Activated CD4-positive, alpha-beta T cell treated with anti-CD3 and anti-CD28 coated beads, Interleukin-2, amount 50 U/mL, for 4 hours (primary cell): ENCODE results near the gene ENKUR.

ENCODE experiments used
- DNase-seq, 2 experiments: peaks; one replicate each; pipeline ENCODE4 v3.0.0-alpha.2; 2020

Gene ENKUR, protein sequence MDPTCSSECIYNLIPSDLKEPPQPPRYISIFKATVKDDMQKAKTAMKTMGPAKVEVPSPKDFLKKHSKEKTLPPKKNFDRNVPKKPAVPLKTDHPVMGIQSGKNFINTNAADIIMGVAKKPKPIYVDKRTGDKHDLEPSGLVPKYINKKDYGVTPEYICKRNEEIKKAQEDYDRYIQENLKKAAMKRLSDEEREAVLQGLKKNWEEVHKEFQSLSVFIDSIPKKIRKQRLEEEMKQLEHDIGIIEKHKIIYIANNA

DNA sequence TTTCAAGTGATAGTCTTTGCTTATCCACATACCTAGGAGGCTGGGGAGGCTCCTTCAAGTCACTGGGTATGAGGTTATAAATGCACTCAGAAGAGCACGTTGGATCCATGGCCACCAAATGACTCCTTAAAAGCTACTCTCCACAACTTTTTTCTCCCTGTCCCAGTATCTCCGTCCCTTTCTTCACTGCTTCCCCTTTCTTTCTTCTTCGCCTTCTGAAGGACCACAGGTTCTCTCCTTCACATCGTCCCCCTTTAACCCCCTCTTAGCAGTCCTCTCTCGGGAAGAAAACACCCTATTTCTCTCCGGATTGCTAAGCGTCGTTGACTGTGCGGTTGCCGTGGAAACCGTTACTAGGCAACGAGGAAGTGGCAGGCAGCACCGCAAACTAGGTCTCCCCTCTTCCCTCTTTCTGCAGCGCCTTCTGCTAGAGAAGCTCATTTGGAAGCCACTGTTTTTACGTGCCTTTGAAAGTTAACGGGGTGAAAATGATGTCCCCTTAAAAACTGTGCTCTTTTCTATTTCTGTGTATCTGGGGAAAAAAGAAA is at the start of gene ENKUR:
ENKUR (minus strand) TSS at position 331 of the 548 bp plus-strand sequence; CDS start at position 109, 222 bp downstream.
- peak; percentile 91 to 93 for DNase-seq

DNA sequence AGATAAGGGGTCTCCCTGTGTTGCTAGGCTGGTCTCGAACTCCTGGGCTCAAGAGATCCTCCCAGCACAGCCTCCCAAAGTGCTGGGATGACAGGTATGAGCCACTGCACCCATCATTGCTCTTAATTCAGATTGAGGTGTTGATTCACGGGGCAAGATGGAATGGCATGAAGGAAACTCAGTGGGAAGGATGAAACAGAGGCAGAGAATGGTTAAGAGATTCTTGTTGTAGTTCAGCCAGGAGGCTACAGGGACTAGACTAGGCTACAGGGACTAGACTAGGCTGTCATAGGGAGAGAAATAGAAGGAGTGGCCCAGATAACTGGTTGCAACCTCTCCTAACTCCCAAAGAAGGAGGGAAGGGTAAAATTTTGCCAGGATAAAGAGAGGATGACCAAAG is 48.4 kb upstream of the ENKUR start:
- DNase-seq: no peak

DNA sequence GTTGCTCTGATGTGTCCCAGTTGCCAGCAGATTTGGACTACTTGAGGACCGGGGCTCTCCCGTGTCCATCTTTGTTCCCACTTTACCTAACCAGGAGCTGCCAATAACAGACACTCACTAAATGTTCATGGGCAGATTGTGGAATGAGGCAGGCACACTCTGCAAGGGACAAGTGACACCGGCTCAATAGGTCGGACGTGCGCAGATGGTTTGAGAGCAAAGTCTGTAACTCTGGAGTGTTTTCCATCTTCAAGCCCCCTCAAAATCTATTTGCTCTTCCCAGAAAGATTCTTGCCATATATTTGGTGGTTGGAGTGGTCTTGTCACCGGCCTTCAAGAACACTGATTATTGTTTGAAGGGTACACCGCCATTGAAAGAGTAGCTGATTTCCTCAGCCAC is 47.7 kb upstream of the ENKUR start:
- no peak for DNase-seq

DNA sequence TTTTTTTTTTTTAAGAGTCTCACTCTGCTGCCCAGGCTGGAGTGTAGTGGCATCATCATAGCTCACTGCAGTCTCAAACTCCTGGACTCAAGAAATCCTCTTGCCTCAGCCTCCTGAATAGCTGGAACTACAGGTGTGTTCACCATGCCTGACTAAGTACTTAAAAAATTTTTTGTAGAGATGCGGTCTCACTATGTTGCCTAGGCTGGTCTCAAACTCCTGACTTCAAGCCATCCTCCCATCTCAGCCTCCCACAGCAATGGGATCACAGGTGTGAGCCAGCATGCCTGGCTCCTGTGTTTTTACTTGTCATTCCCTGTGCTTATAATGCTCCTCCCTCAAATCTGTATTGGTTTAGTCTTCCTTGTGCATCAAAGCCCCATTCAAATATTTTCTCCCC is 47.2 kb upstream of the ENKUR start:
- no peak for DNase-seq

DNA sequence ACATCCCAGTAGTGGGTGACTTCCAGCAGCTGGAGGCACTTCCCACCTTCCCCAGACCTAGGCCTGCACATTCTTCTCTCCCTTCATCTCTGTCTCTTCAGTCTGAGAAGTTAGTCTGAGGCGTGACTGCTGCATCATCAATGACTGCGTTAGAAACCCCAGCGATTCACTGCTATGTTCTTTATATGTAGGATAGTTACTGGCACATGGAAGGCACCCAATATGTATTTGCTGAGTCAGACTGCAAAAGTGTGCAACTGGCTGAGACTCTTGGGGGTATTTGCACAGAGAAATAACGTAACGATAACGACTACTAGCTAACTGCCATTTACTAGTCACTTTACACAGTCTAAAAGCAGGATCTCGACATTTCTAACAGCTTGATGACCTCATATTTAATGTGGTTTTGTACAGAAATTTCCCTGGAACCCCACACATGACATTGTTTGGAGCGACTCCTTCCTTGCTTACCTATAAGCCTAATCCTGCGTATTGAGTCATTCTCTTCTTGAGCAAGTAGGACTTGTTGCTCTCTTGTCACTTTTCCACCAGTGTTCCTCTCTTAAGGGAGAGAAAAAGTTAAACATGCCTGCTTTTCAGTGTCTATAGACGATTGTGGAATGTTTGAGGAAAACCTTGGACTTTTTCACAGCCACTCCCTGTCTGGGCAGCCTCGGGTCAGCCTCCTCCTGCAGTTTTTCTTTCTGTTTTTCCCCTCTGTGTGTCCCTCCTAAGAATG is 45.9 kb upstream of the ENKUR start:
- DNase-seq: no peak

DNA sequence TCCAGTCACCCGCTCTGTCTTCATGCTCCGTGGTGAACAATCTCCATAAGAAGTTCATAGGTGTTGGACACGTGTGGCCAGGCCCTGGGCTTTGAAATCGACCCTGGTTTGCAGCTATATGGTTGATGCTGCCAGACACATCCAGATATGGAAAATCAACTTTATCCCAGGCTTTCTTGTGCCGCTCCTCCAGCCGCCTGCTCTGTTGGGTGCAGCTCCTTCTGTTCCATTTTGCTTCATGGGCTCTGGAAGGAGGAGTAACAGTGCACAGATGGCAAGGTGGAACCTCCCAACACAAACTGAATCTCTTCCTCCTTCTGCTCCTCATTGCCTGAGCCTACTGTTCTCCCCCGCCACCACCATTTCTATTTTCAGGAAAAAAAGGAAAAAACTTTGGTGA is 45.2 kb upstream of the ENKUR start:
- no peak for DNase-seq

DNA sequence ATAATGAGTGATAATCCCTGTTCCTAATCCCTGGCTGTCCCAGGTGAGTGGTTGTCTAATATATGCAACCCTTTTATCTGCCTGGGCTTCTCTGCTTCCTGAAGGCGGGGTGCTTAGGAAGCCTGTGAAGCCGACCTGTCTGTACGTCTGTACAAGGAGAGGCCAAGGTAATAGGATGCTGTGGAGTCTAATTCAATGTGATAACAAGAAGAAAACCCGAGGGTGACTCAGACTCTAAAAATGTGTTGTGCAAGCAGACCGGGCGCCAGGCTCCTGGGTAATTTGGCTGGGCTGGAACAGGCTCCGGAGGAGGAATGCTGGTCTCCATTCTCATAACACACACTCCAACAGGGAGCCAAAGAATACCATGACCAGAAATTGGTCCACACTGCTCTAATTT is 44.0 kb upstream of the ENKUR start:
- no peak for DNase-seq

DNA sequence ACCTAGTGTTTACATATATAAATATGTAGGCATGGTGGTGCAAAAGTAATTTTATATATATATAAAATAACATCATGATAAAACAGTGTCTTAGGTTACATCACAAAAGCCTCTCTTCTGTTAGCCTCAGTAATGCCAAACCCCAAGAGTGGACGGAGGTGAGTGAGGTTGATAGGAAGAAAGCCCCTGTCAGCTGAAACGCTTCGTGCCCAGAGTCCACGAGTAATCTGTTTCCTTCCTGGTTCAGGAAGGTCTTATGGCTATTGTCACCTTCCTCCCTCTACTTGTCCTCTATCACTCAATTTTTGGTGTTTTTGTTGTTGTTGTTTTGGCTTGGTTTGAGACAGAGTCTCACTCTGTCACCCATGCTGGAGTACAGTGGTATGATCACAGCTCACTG is 41.9 kb upstream of the ENKUR start:
- DNase-seq: no peak

DNA sequence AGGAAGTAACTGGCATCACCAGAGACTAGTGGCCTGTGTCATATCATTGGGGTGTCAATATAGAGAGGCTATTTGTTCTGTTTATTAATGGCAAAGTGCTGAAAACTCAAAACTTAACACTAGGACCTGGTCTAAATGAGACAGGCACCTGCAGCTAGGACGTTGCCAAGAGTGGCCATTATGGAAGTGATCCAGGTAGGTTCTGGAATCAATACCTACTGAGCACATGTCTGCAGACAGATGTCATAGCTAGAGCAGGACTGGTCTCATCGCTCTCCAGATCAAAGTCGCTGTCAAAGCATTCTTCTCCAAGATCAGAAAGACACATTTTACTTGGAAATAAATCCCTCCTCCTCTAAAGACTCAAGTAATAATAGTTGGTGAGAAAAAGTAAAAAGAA is 40.8 kb upstream of the ENKUR start:
- no peak for DNase-seq

DNA sequence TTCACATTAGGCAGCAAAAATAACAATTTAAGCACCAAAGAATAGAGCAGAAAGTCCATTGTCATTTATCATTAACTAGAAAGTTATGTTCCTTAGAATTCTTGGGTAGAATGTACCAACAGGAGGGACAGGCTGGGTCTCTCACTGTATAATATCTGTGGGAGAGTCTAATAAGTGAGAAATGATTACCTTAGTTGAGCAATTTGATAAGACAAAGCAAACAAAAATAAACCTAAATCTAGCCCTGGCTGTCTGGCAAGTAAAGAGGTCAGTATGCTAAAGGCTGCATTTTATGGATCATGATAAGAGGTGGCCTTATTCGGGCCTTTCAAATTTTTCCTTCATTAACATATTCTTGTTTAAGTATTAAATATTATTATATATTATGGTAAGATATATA is 36.1 kb upstream of the ENKUR start:
- DNase-seq: no peak

DNA sequence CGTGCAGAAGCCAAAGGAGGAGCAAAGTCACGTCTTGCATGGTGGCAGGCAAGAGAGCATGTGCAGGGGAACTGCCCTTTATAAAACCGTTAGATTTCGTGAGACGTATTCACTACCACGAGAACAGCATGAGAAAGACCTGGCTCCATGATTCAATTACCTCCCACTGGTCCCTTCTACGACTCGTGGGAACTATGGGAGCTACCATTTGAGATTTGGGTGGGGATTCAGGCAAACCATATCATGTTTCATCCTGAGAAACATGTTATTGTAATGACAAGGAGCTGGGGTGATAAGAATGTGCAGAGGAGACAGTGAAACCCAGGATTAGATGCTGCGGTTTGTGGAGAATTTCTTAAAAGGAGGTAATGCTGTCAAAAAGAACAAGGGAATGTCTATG is 34.4 kb upstream of the ENKUR start:
- DNase-seq: no peak

DNA sequence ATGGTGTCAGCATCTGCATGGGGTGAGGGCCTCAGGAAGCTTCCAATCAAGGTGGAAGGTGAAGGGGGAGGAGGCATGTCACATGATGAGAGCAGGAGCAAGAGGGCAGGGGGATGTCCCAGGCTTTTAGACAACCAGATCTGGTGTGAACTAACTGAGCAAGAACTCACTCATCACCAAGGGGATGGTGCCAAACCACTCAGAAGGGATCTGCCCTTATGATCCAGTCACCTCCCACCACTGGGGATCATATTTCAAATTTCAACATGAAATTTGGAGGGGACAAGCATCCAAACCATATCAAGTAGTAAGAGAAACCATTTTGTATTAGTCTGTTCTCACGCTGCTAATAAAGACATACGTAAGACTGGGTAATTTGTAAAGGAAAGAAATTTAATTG is 34.0 kb upstream of the ENKUR start:
- DNase-seq: no peak

DNA sequence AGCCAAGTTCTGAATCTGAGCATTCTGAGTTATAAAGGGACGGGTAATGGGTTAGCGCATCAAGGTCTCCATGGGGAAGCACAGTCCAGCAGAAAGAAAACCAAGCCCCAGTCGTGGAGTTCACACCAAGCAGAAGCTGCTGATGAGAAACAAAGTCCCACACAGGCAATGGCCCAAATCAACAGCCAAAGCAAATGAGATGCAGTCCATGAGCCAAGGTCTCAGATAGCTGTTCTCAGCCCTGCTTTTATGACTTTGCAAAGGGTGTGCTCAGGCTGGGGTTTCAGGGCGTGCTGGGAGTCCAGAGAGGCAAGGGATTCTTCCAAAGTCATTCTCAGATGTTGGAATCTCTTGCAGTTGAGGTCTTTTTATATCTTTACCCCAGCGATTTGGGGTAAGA is 32.5 kb upstream of the ENKUR start:
- no peak for DNase-seq

DNA sequence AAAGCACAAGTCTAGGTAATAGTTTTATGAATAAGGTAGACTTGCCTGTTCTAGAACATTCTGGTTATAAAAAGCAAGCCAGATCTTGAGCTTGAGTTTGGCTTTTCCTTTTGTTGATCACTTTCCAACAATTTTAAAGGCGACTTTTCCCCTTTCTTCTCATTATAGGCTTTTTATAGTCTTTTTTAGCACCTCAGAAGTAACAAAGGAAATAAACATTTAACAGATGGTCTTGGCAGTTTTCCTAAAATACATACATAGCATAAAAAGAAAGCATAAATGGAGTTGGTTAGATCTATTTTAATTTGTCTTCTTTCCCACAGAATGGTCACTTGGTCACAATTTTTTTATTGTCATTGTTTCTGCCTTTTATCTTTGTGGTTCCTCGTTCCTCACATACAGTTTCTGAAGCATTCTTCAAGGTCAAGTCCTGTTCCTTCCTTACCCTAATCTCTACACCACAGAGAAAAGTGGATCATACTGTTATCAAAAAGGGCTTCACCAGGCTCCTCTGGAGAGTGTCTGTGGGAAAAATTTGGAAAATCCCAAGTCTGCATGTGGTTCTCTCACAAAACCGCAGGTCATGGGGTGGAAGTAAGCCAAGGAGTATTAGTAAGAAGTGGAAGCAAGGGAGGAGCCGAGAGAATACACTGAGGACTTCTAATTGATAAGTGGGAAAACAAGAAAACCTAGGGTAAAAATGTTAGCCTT is 31.8 kb upstream of the ENKUR start:
- no peak for DNase-seq

DNA sequence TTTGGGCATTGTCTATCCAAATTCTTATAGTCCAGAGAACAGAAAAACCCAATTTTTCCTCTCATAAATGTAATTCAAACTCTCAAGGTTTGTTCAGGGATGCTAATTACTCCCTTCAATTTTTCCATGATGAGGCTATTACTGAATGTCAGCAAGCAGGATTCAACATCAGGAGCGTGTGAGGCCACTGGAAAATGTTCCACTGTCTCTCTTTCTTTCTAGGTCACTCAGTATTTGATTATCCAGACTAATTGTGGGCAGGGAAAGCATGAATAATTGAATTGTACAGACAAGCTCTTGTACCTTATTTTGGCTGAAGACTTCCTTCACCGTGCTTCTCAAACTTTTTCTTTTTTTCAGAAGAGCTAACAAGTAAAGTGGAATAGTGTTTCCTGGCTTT is 31.1 kb upstream of the ENKUR start:
- no peak for DNase-seq

DNA sequence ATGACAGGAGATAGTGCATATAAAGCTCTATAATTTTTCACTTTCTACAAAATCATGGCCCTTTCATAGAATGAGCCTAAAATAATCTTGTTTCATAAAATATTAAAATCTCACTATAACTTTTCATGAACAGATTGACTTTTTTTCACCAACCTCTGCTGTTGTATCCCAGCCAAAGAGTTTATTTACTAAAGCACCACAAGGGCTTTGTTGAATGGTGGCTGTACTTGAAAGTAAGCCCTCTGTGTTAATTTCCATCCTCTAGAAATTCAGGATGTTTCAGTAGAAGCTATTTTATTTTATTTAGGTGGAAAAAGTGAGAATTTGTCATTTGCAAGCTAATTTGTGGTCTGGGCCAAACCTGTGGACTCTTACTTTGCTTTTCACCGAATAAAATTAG is 30.7 kb upstream of the ENKUR start:
- no peak for DNase-seq

DNA sequence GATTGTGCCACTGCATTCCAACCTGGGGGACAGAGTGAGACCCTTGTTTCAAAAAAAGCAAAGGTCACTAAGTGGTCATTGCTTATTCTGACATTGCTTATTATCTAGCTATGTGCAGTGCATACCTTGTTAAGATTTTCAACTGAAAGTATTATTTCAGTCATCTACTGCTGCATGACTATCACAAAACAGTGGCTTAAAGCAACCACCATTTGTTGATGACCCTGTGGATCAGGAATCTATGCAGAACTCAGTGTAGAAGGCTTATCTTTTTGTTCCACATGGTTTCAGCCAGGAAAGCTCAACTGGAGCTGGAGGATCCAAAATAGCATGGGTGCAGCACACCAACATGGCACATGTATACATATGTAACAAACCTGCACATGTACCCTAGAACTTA is 23.6 kb upstream of the ENKUR start:
- no peak for DNase-seq

DNA sequence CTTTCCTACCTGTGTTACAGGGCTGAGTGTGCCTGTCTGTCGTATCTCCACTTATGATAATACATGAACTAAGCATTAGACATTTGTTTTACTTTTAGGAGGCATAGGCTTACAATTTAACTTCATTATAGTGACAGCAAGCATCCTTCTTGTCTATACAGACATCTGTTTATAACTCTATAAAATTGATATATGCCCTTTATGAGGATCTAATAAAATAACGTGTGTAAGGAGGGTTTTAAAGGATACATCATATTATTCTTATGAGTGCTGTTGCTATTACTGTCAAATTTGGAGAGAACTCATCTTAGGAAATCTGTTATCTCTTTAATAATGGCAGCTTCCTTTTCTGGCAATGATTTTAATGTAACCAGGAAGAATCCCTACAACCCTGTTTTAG is 22.4 kb upstream of the ENKUR start:
- DNase-seq: no peak

DNA sequence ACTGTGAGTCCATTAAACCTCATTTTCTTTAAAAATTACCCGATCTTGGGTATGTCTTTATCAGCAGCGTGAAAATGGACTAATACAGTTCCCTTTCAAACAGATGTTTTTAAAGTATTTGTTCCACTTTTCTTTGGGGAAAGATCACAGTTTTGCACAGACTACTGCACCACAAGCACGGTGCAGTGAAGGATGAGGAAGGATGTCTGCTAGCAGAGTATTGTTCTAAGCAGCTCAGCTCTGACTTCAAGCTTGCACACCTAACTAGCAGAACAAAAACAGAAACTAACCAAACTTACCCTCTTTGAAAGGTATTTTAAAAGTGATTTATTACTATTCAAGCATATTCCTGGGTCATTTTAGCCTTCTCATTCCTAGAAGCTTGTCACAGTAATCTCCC is 20.4 kb upstream of the ENKUR start:
- no peak for DNase-seq

DNA sequence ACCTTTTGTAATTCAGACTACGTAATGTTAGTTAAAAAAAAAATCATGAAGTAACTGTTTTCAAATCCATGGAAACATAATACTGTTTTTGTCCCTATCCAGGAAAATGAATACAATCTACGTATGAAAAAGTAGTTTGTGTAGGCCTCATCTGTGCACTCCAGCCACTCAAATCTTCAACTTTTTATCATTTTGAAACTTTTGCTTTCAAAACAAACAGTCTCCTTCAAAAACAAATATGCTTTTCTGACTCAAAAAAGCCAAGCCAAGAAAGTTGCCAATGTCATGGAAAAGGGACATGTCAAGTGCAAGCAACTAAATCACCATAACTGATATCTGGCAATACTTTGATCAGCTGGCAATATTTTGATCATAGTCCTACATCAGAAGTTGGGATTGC is 13.6 kb upstream of the ENKUR start:
- no peak for DNase-seq

DNA sequence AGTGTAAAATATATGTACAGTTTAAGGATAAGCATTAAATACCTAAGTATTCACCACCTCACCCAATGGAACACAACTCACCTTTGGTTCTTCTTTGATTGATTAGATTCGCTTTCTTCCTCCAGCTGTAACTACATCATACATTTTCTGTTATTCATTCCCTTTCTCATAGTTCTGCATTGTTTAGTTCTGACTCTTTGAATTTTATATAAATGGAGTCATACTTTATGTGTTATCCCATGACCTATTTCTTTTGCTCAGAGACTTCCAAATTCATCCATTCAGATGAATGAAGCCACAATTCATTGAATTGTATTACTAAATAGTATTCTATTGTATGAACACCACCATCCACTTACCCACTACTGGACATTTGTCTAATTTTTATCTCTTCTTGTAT is 12.8 kb upstream of the ENKUR start:
- no peak for DNase-seq

DNA sequence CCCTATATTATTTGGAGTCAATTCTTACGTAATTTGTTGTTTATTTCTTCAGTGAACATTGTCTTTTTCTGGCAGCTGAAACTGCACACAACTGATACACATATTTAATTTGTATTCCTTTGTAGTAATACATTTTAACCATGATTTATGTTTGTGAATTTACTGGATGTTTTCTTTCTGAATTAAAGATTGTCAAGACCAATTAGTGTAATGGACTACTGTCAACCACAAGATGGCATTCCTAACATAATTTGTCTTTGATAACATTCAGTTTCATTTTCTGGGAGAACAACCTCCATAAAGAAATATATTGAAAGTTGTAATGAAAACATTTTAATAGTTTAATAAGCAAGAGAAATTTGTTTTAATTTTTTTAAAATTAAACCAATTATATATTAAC is 10.5 kb upstream of the ENKUR start:
- DNase-seq: no peak

DNA sequence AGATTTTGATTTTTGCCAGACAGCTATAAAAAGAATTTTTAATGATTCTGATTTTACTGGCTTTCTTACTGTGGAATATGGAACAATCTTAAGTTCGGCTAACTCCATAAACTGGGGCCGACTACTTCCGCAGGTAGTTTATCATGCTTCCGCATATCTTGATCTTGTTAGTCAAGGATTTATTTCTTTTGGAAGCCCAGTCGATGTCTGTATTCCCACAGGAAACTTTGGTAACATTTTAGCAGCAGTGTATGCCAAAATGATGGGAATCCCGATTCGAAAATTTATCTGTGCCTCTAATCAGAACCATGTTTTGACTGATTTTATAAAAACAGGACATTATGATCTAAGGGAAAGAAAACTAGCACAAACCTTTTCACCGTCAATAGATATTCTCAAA is 8.6 kb upstream of the ENKUR start:
- DNase-seq: no peak

DNA sequence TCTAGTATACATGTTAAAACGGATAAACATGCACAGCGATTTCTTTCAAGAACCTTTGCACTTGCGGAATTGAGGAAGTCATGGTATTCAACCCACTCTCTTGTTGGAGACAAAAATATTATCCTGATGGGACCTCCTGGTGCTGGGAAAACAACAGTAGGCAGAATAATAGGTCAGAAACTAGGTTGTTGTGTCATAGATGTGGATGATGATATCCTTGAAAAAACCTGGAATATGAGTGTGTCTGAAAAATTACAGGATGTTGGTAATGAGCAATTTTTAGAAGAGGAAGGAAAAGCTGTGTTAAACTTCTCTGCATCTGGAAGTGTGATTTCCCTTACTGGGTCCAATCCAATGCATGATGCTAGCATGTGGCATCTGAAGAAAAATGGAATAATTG is 7.3 kb upstream of the ENKUR start:
- DNase-seq: no peak
